Mesenchymal stem cell (in vitro differentiated cells and primary cell): ENCODE measurements around the gene ARHGEF17.

ENCODE experiments used
- DNase-seq: peaks from one replicate; pipeline ENCODE4 v3.0.0-alpha.2; 2013
- H2AFZ ChIP-seq: one replicate; pipeline ENCODE4 v1.6.1; 2013; ENCODE audit warnings: low read depth, mild to moderate bottlenecking, control low read depth, inconsistent platforms, low read length, moderate library complexity
- H2AK5ac ChIP-seq: 2 replicates; pipeline ENCODE4 v1.6.1; 2013; ENCODE audit warnings: low read length, moderate library complexity, mild to moderate bottlenecking, inconsistent platforms; ENCODE audit not compliant: severe bottlenecking
- H2BK120ac ChIP-seq: one replicate; pipeline ENCODE4 v1.6.1; 2013; ENCODE audit warnings: low read depth, mild to moderate bottlenecking, inconsistent platforms, low read length, moderate library complexity
- H2BK12ac ChIP-seq, 2 experiments: one replicate each; pipeline ENCODE4 v1.6.1; 2013; ENCODE audit warnings: inconsistent platforms in 2 of 2, low read length in 2 of 2, mild to moderate bottlenecking in 2 of 2, moderate library complexity in 2 of 2, control low read depth in 1 of 2
- H2BK15ac ChIP-seq: one replicate; pipeline ENCODE4 v1.6.1; 2013; ENCODE audit warnings: mild to moderate bottlenecking, low read depth, inconsistent platforms; ENCODE audit not compliant: poor library complexity, severe bottlenecking
- H2BK5ac ChIP-seq: 2 replicates; pipeline ENCODE4 v1.6.1; 2013; ENCODE audit warnings: low read depth, mild to moderate bottlenecking, low read length, control low read depth, inconsistent platforms; ENCODE audit not compliant: poor library complexity, severe bottlenecking
- H3K14ac ChIP-seq, 2 experiments: one replicate each; pipeline ENCODE4 v1.6.1; 2013; ENCODE audit warnings: inconsistent platforms in 2 of 2, low read length in 2 of 2, control low read depth in 1 of 2, mild to moderate bottlenecking in 1 of 2, moderate library complexity in 1 of 2
- H3K18ac ChIP-seq, 2 experiments: one replicate each; pipeline ENCODE4 v1.6.1; 2013; ENCODE audit warnings: inconsistent platforms in 2 of 2, low read length in 2 of 2, control low read depth in 1 of 2, low read depth in 1 of 2, mild to moderate bottlenecking in 1 of 2
- H3K23ac ChIP-seq, 2 experiments: one replicate each; pipeline ENCODE4 v1.6.1; 2013; ENCODE audit warnings: inconsistent platforms in 2 of 2, low read length in 2 of 2, mild to moderate bottlenecking in 2 of 2, moderate library complexity in 2 of 2, control low read depth in 1 of 2
- H3K27ac ChIP-seq: 2 replicates; pipeline ENCODE4 v1.5.1; 2013; ENCODE audit warnings: mild to moderate bottlenecking, moderate library complexity, low read length, control low read depth, inconsistent platforms; ENCODE audit not compliant: poor library complexity, severe bottlenecking
- H3K27me3 ChIP-seq, 2 experiments: 2 replicates each; pipeline versions ENCODE4 v1.6.1 to v1.7.0; 2013; ENCODE audit warnings: low read length in 2 of 2, mild to moderate bottlenecking in 2 of 2, moderate library complexity in 2 of 2, control low read depth in 1 of 2, inconsistent platforms in 1 of 2; ENCODE audit not compliant: control insufficient read depth in 1 of 2, insufficient read depth in 1 of 2
- H3K36me3 ChIP-seq, 2 experiments: 2 replicates each; pipeline versions ENCODE4 v1.6.1 to v1.7.0; 2013; ENCODE audit warnings: low read length in 2 of 2, control low read depth in 1 of 2, inconsistent platforms in 1 of 2, low read depth in 1 of 2, mild to moderate bottlenecking in 1 of 2; ENCODE audit not compliant: insufficient read depth in 2 of 2, control insufficient read depth in 1 of 2
- H3K4ac ChIP-seq, 2 experiments: one replicate each; pipeline ENCODE4 v1.6.1; 2013; ENCODE audit warnings: inconsistent platforms in 2 of 2, low read length in 2 of 2, mild to moderate bottlenecking in 2 of 2, moderate library complexity in 2 of 2, control low read depth in 1 of 2, low read depth in 1 of 2
- H3K4me1 ChIP-seq: 2 replicates; pipeline ENCODE4 v1.6.1; 2013; ENCODE audit warnings: low read depth, low read length, control low read depth; ENCODE audit not compliant: control insufficient read depth, insufficient read depth
- H3K4me2 ChIP-seq: 2 replicates; pipeline ENCODE4 v1.6.1; 2013; ENCODE audit warnings: low read length, mild to moderate bottlenecking, inconsistent platforms; ENCODE audit not compliant: poor library complexity, severe bottlenecking
- H3K4me3 ChIP-seq, 2 experiments: 2 replicates each; pipeline versions ENCODE4 v1.5.1 to v1.7.0; 2013; ENCODE audit warnings: low read length in 2 of 2, mild to moderate bottlenecking in 2 of 2, control low read depth in 1 of 2, low read depth in 1 of 2; ENCODE audit not compliant: insufficient read depth in 1 of 2
- H3K79me1 ChIP-seq: replicated peaks from 2 replicates; pipeline ENCODE4 v1.6.1; 2013; ENCODE audit warnings: mild to moderate bottlenecking, control low read depth, low read length, inconsistent platforms; ENCODE audit not compliant: poor library complexity, severe bottlenecking
- H3K9ac ChIP-seq: 2 replicates; pipeline ENCODE4 v1.7.0; 2013; ENCODE audit warnings: mild to moderate bottlenecking, low read length, moderate library complexity
- H3K9me3 ChIP-seq: 2 replicates; pipeline ENCODE4 v1.7.0; 2013; ENCODE audit warnings: mild to moderate bottlenecking, low read length; ENCODE audit not compliant: control insufficient read depth
- H4K8ac ChIP-seq: one replicate; pipeline ENCODE4 v1.6.1; 2013; ENCODE audit warnings: inconsistent platforms, mild to moderate bottlenecking, low read length, moderate library complexity
- H4K91ac ChIP-seq: one replicate; pipeline ENCODE4 v1.6.1; 2013; ENCODE audit warnings: mild to moderate bottlenecking, low read length, inconsistent platforms
- WGBS: methylation state at CpG from one replicate; pipeline ENCODE4 v1.1.7; 2013; ENCODE audit warnings: mixed read lengths; 5-methylcytosine and 5-hydroxymethylcytosine counted together

Gene ARHGEF17

GRCh38 chr11:73406131-73406530 is 98.1 kb downstream of the ARHGEF17 start:
- no peak for DNase-seq
- Histone ChIP-seq H2BK12ac (no peak overlapping the region), H2AFZ (no peak overlapping the region), H3K79me1 (no peaks in the 10 kb centered on the region), H4K8ac (no peak overlapping the region), H3K27ac (no peak overlapping the region), H2BK5ac (no peak overlapping the region), H3K4me3 (no peak overlapping the region), H3K18ac (no peak overlapping the region), H3K9ac (no peak overlapping the region), H2BK120ac (no peak overlapping the region), H4K91ac (no peak overlapping the region), H3K27me3 (no peaks in the 10 kb centered on the region), H2BK15ac (no peak overlapping the region), H3K4me2 (no peak overlapping the region), H3K14ac (no peak overlapping the region), H2AK5ac (no peak overlapping the region), H3K4me1 (peaks cover 2% of the 10 kb centered on the region), H3K4ac (no peak overlapping the region), H3K36me3 (peaks cover 50% of the 10 kb centered on the region in 2 experiments), H3K23ac (no peak overlapping the region), H3K9me3 (no peaks in the 10 kb centered on the region)
- WGBS: no CpG with 5 or more reads among the region's 1 CpG

- no peaks in the 10 kb centered on the region for H3K79me1 ChIP-seq
- no peak overlapping the region for H3K14ac ChIP-seq
- no peak for DNase-seq
- no peak overlapping the region for H4K91ac ChIP-seq
- no peaks in the 10 kb centered on the region for H3K9me3 ChIP-seq
- H2BK120ac ChIP-seq: no peak overlapping the region
- peaks cover 2% of the 10 kb centered on the region for H3K4me1 ChIP-seq
- no peak overlapping the region for H3K18ac ChIP-seq
- H2BK15ac ChIP-seq: no peak overlapping the region
- no peak overlapping the region for H3K4me3 ChIP-seq
- no peak overlapping the region for H2BK12ac ChIP-seq
- H3K4ac ChIP-seq: no peak overlapping the region
- H3K4me2 ChIP-seq: no peak overlapping the region
- no peak overlapping the region for H2AK5ac ChIP-seq
- H3K27me3 ChIP-seq: no peaks in the 10 kb centered on the region
- no peak overlapping the region for H2BK5ac ChIP-seq
- peaks cover 52 to 54% of the 10 kb centered on the region in 2 experiments for H3K36me3 ChIP-seq
- no peak overlapping the region for H2AFZ ChIP-seq
- no peak overlapping the region for H4K8ac ChIP-seq
- no peak overlapping the region for H3K9ac ChIP-seq
- H3K27ac ChIP-seq: no peak overlapping the region
- 97% methylated on average over 5 of the region's 5 CpGs for WGBS
- no peak overlapping the region for H3K23ac ChIP-seq
Measured at GRCh38 chr11:73406619-73407018, 98.5 kb downstream of the ARHGEF17 start.

DNA sequence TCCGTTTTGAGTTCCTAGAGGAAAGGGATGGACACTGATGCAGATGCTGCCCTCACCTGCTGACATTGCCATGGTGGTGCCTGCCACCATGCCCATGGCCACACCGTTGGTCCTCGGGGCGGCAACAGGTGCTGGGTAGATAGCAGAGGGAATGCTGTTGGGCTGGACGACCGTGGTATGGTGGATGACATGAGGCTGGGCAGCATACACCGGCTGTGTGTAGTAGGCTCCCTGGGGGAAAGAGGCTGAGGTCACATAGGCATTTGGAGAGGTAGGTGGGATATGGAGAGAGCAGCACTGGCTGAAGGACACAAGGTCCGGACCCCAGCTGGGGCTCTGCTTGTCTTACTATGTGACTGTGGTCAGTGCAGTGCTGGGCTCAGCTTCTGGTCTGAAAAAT is 101.4 kb downstream of the ARHGEF17 start:
- Histone ChIP-seq H2AFZ (no peak overlapping the region), H4K8ac (no peak overlapping the region), H3K27me3 (no peaks in the 10 kb centered on the region), H2BK120ac (no peak overlapping the region), H3K14ac (no peak overlapping the region), H2BK5ac (no peak overlapping the region), H3K23ac (no peak overlapping the region), H3K79me1 (no peaks in the 10 kb centered on the region), H2BK12ac (no peak overlapping the region), H3K4ac (no peak overlapping the region), H4K91ac (no peak overlapping the region), H3K9ac (no peak overlapping the region), H3K4me1 (peaks cover 2% of the 10 kb centered on the region), H2BK15ac (no peak overlapping the region), H3K36me3 (peaks cover 39 to 54% of the 10 kb centered on the region in 2 experiments), H3K4me3 (no peak overlapping the region), H2AK5ac (no peak overlapping the region), H3K9me3 (no peaks in the 10 kb centered on the region), H3K4me2 (no peak overlapping the region), H3K27ac (no peak overlapping the region), H3K18ac (no peak overlapping the region)
- DNase-seq: no peak
- WGBS: 97% methylated on average over 8 of the region's 8 CpGs

- H3K36me3 ChIP-seq: peaks cover 32 to 44% of the 10 kb centered on the region in 2 experiments
- no peak overlapping the region for H2BK5ac ChIP-seq
- H3K27me3 ChIP-seq: no peaks in the 10 kb centered on the region
- H3K4ac ChIP-seq: no peak overlapping the region
- no peak overlapping the region for H2BK120ac ChIP-seq
- no peak overlapping the region for H4K91ac ChIP-seq
- H2AK5ac ChIP-seq: no peak overlapping the region
- H3K9ac ChIP-seq: no peak overlapping the region
- H3K23ac ChIP-seq: no peak overlapping the region
- no peak overlapping the region for H3K14ac ChIP-seq
- DNase-seq: no peak
- H2AFZ ChIP-seq: no peak overlapping the region
- no CpG with 5 or more reads among the region's 1 CpG for WGBS
- no peak overlapping the region for H3K4me3 ChIP-seq
- no peak overlapping the region for H3K4me2 ChIP-seq
- no peak overlapping the region for H2BK15ac ChIP-seq
- H3K18ac ChIP-seq: no peak overlapping the region
- no peaks in the 10 kb centered on the region for H3K79me1 ChIP-seq
- no peak overlapping the region for H2BK12ac ChIP-seq
- no peaks in the 10 kb centered on the region for H3K9me3 ChIP-seq
- peaks cover 2% of the 10 kb centered on the region for H3K4me1 ChIP-seq
- H4K8ac ChIP-seq: no peak overlapping the region
- no peak overlapping the region for H3K27ac ChIP-seq
Measured at GRCh38 chr11:73410627-73411026, 102.6 kb downstream of the ARHGEF17 start.
